OCI-LY3 (cell line): ENCODE results near the gene GON7.
"Not testable (repeated sequence)": the region's sequence is repeated elsewhere in the genome, so short reads cannot be mapped to it uniquely, and the experiment has no call there.

Source experiments
- H2AFZ ChIP-seq: fragments of 200-600, 300-600 bp; shearing (Covaris generic); 2 replicates; pipeline ENCODE4 v1.6.0; 2014; ENCODE audit warnings: antibody characterized with exemption, low read depth, low read length
- H3K27ac ChIP-seq: fragments of 200-600, 300-600 bp; sonication (generic); 2 replicates; pipeline ENCODE4 v1.5.1; 2014; ENCODE audit warnings: mild to moderate bottlenecking, low read length, moderate library complexity, mixed read lengths
- H3K27me3 ChIP-seq: fragments of 200-600, 300-600 bp; sonication (generic); 2 replicates; pipeline ENCODE4 v1.6.1; 2014; ENCODE audit warnings: low read depth, low read length, mixed read lengths
- H3K36me3 ChIP-seq: fragments of 200-600, 300-600 bp; sonication (generic); replicated peaks from 2 replicates; pipeline ENCODE3; 2014; ENCODE audit warnings: low read depth, low read length, mixed read lengths
- H3K4me1 ChIP-seq: fragments of 300-600, 200-600 bp; sonication (generic); 2 replicates; pipeline ENCODE4 v1.6.1; 2014; ENCODE audit warnings: low read length, mixed read lengths
- H3K4me2 ChIP-seq: fragments of 200-600, 300-600 bp; sonication (generic); 2 replicates; pipeline ENCODE4 v1.6.1; 2014; ENCODE audit warnings: low read length, mixed read lengths
- H3K4me3 ChIP-seq: fragments of 300-600, 200-600 bp; sonication (generic); 2 replicates; pipeline ENCODE4 v1.5.1; 2014; ENCODE audit warnings: antibody characterized with exemption, mild to moderate bottlenecking, low read length, moderate library complexity
- H3K79me2 ChIP-seq: fragments of 300-600, 200-600 bp; shearing (Covaris generic); 2 replicates; pipeline ENCODE4 v1.6.1; 2014; ENCODE audit warnings: mild to moderate bottlenecking, low read length, mixed read lengths
- H3K9ac ChIP-seq: fragments of 300-600, 200-600 bp; shearing (Covaris generic); 2 replicates; pipeline ENCODE4 v1.6.0; 2014; ENCODE audit warnings: mild to moderate bottlenecking, low read length, moderate library complexity
- H3K9me3 ChIP-seq: fragments of 200-600, 300-600 bp; shearing (Covaris generic); 2 replicates; pipeline ENCODE4 v1.6.1; 2014; ENCODE audit warnings: low read length, mixed read lengths; ENCODE audit not compliant: insufficient read depth
- H4K20me1 ChIP-seq: fragments of 200-600, 300-600 bp; sonication (generic); 2 replicates; pipeline ENCODE4 v1.6.1; 2016; ENCODE audit warnings: low read length, mixed read lengths; ENCODE audit not compliant: insufficient read depth
- EZH2phosphoT487 ChIP-seq: fragments of 200-600 bp; shearing (Covaris generic); IDR thresholded peaks from 2 replicates; pipeline ENCODE4 v1.6.1; 2018; ENCODE audit warnings: antibody characterized with exemption, mixed run types, low read depth
- TF ChIP-seq, protein P1 (sequence below): fragments of 200-600, 300-600 bp; sonication (generic); IDR thresholded peaks from 2 replicates; pipeline ENCODE4 v1.5.1; 2014; ENCODE audit warnings: antibody characterized with exemption, low read length, low read depth

The GON7 gene

DNA sequence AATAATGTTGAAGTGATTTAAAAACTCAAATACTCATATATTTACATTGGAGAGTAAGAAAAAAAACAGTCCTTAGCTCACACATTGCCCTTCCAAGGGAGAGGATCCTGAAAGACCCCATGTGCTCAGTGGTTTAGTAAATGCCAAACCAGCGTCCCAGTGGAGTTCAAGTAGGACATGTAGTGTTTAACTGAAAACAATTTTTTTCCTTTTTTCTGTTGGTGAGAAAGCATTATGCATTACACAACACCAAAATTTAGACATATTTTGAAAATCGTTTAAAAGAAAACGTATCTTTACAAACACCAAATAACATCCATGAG is 33.8 kb upstream of the GON7 start:
- no peak overlapping the region for H3K4me3 ChIP-seq
- no peak overlapping the region for H2AFZ ChIP-seq
- H4K20me1 ChIP-seq = no peaks in the 10 kb centered on the region
- H3K27ac ChIP-seq = no peak overlapping the region
- H3K4me1 ChIP-seq = no peaks in the 10 kb centered on the region
- H3K9me3 ChIP-seq = no peaks in the 10 kb centered on the region
- H3K36me3 ChIP-seq = peaks cover 15% of the 10 kb centered on the region
- H3K9ac ChIP-seq = no peak overlapping the region
- no peaks in the 10 kb centered on the region for H3K27me3 ChIP-seq
- H3K4me2 ChIP-seq = no peak overlapping the region
- no peaks in the 10 kb centered on the region for H3K79me2 ChIP-seq
- TF ChIP-seq, protein P1, sequence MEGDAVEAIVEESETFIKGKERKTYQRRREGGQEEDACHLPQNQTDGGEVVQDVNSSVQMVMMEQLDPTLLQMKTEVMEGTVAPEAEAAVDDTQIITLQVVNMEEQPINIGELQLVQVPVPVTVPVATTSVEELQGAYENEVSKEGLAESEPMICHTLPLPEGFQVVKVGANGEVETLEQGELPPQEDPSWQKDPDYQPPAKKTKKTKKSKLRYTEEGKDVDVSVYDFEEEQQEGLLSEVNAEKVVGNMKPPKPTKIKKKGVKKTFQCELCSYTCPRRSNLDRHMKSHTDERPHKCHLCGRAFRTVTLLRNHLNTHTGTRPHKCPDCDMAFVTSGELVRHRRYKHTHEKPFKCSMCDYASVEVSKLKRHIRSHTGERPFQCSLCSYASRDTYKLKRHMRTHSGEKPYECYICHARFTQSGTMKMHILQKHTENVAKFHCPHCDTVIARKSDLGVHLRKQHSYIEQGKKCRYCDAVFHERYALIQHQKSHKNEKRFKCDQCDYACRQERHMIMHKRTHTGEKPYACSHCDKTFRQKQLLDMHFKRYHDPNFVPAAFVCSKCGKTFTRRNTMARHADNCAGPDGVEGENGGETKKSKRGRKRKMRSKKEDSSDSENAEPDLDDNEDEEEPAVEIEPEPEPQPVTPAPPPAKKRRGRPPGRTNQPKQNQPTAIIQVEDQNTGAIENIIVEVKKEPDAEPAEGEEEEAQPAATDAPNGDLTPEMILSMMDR = no peak
- TF ChIP-seq EZH2phosphoT487 = no peak

DNA sequence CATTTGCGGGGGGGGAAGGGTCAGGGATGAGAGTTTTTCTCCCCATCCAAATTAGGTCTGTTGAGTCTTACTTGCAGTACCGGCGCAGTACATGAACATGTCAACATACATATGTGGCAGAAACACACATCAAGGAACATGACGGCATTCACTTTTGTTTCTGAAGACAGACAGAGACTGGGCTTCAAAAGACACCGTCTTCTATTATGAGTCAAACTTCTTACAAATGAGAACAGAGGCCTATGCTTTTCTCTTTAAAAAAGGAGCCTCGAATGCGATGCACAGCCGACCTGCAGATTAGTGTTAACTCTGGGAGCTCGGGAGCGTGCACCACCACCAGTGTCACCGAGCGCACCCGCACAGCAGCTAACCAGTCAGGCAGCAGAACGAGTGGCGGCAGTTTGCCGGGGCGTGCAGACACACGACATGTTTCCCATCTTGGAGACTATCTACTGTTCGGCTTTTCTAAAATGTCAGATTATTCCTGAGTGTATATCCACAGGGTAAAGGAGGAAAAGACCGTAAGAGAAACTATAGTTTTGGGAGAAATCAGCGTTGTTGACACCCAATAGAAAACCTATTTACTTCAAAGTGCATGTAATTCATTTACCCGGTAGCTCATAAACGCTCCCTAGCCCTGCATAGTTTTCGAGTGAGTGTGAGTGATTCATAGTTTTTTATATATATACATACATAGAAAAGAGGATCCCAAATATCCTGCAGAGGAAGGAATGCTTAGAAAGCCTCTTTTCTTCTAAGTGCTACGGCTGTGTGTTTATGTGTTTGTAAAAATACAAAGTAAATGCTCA is 33.2 kb upstream of the GON7 start:
- Histone ChIP-seq H3K79me2 (no peaks in the 10 kb centered on the region), H3K4me1 (no peaks in the 10 kb centered on the region), H3K4me3 (no peak overlapping the region), H3K27ac (no peak overlapping the region), H4K20me1 (no peaks in the 10 kb centered on the region), H3K36me3 (peaks cover 9% of the 10 kb centered on the region), H2AFZ (no peak overlapping the region), H3K9me3 (no peaks in the 10 kb centered on the region), H3K27me3 (no peaks in the 10 kb centered on the region), H3K9ac (no peak overlapping the region), H3K4me2 (no peak overlapping the region)
- TF ChIP-seq EZH2phosphoT487 = no peak
- TF ChIP-seq, protein P1 = no peak

DNA sequence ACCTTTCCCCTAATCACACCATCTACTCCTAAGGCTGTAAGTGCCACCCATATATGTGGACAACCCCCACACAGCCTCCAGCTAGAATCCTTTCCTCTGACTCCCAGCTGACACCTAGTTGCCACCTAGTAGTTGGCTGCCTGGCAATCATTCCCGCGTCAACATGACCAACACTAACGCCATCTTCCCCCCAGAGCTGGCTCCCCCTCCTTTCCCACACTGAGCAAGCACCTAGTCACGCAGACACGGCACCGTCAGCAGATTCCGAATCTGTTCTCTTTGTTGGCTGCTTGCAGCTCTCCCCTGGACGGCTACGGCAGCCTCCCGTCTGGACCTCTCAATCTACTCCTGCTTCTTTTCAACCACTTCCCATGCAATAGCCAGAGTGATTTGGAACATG is 27.9 kb upstream of the GON7 start:
- Histone ChIP-seq H4K20me1 (no peaks in the 10 kb centered on the region), H3K4me2 (no peak overlapping the region), H3K79me2 (no peaks in the 10 kb centered on the region), H3K4me1 (no peaks in the 10 kb centered on the region), H3K27me3 (no peaks in the 10 kb centered on the region), H3K27ac (no peak overlapping the region), H3K4me3 (no peak overlapping the region), H3K36me3 (peaks cover under 1% of the 10 kb centered on the region), H2AFZ (no peak overlapping the region), H3K9ac (no peak overlapping the region), H3K9me3 (no peaks in the 10 kb centered on the region)
- TF ChIP-seq EZH2phosphoT487 = no peak
- TF ChIP-seq, protein P1 = no peak

DNA sequence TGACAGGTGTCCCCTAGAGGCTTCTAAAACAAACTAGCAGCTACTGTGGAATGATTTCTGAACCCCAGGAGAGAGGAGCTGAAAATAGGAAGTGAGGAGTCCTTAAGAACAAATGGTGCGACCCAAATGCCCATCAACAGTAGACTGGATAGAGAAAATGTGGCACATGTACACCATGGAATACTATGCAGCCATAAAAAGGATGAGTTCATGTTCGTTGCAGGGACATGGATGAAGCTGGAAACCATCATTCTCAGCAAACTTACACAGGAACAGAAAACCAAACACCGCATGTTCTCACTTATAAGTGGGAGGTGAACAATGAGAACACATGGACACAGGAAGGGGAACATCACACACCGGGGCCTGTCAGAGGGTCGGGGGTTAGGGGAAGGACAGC is 26.2 kb upstream of the GON7 start:
- H3K27ac ChIP-seq, H4K20me1 ChIP-seq, H3K36me3 ChIP-seq, H2AFZ ChIP-seq, H3K27me3 ChIP-seq, H3K9ac ChIP-seq, H3K9me3 ChIP-seq, H3K79me2 ChIP-seq, H3K4me1 ChIP-seq, H3K4me2 ChIP-seq, H3K4me3 ChIP-seq: not testable (repeated sequence)
